ENCODE measurements around the gene BNC2.

The BNC2 gene

DNA sequence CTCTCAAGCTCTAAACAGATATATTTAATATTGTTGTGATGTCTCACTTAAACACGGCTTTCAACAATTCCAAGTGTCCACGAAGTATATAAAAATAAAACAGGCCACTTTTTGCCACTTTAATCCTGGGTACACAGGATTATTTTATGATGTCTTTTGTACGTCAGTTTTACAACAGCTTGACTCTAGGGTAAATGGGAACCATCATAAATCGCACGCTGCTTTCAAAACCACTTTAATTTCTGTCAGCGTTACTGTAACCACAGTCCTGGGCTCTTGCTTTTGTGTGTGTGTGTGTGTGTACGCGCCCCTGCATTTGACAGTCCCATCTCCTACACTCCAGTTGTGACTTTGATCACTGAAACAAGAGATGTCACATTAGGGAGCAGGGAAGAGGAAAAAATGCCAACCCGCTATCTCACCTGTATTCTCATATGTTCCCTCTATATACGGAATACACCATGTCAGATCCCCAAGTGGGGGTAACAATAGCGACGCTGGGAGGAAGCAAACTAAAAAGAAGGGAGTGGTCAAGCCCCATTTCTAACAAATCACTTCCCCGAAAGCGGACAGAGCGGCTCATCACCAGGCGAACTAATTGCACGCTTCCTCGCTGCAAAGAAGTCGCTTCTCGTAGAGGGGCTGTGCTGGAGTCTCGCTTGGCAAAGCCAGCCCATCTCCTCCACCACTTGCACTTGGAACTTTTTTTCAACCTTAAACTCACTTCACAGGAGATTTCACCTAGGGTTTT is 1.2 kb downstream of the BNC2 start:
- H3K9me3 ChIP-seq (ENCODE audit: control insufficient read depth in 2 of 2, low read length in 2 of 2) = no peaks in the 10 kb centered on the region
- no peak overlapping the region for H3K9ac ChIP-seq (ENCODE audit: low read depth in 1 of 2, low read length in 2 of 2)
- H3K27ac ChIP-seq (ENCODE audit: low read depth in 2 of 2, low read length in 2 of 2) = peak overlapping the region; percentile 73 to 75
- H3K4me1 ChIP-seq (ENCODE audit: control insufficient read depth in 2 of 2, insufficient read depth in 2 of 2, low read length in 2 of 2) = peaks cover 2% of the 10 kb centered on the region in 2 donors
- H3K36me3 ChIP-seq (ENCODE audit: control insufficient read depth in 2 of 2, insufficient read depth in 2 of 2, low read length in 2 of 2) = no peaks in the 10 kb centered on the region
- peak overlapping the region; percentile 40 to 69 for H3K4me3 ChIP-seq (ENCODE audit: low read length in 2 of 2)
- H3K27me3 ChIP-seq (ENCODE audit: control insufficient read depth in 2 of 2, insufficient read depth in 2 of 2, low read length in 2 of 2) = peaks cover 0 to 5% of the 10 kb centered on the region in 2 donors

DNA sequence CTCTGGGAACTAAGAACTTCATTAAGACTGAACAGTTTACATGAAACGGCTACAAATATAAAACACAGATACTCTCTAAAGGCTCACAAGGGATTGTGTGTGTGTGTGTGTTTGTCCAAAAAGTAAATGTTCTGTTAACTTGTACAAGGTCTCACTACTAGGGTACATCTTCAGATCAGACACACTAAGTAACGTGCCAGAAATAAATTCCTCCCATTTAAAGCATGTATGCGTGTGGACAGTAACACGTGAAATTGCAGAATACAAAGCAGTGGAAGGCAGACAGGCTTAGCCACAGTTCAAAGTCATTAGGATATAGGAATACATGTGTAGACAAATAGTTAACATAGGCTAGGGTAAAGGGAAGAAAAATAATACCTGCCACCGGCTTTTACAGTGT is 1.8 kb downstream of the BNC2 start:
- peaks cover 2% of the 10 kb centered on the region in 2 donors for H3K4me1 ChIP-seq (ENCODE audit: control insufficient read depth in 2 of 2, insufficient read depth in 2 of 2, low read length in 2 of 2)
- H3K27ac ChIP-seq (ENCODE audit: low read depth in 2 of 2, low read length in 2 of 2) = peak overlapping the region in 1 of 2 donors; percentile 32
- H3K27me3 ChIP-seq (ENCODE audit: control insufficient read depth in 2 of 2, insufficient read depth in 2 of 2, low read length in 2 of 2) = peaks cover 0 to 5% of the 10 kb centered on the region in 2 donors
- no peak overlapping the region for H3K9ac ChIP-seq (ENCODE audit: low read depth in 1 of 2, low read length in 2 of 2)
- no peaks in the 10 kb centered on the region for H3K36me3 ChIP-seq (ENCODE audit: control insufficient read depth in 2 of 2, insufficient read depth in 2 of 2, low read length in 2 of 2)
- peak overlapping the region in 1 of 2 donors; percentile 27 for H3K4me3 ChIP-seq (ENCODE audit: low read length in 2 of 2)
- no peaks in the 10 kb centered on the region for H3K9me3 ChIP-seq (ENCODE audit: control insufficient read depth in 2 of 2, low read length in 2 of 2)

DNA sequence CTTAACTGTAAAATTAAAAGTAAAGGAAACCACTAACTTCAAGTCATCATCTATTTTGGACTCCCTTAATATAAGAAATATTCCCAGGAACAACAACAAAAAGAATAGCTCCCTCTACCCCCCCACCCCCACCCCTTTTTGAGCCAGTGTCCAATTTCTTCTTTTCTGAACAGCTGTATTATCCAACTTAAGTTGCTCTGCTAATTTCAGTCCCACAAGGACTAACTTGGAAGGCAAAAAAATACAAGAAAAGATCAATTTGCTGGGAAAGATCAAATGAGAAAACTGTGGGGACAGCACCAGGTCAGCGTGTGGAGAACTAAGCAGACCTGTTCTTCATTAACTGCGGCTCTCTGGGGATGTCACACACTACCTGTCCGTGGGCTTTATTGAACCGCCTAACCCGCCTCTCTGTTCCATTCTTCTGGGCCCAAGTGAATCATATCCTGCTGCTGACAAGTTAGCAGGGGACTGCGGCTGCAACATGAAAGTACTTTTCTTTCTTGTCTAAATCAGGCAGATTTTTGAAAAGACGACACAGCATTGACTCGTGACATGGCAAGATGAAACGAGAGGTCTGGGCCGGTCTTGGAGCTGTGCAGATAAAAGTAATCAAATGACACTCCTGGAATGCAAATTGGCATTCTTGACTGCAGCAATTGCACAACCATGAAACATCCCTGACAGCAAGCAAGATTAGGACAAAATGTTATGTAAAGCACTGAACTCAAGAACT is 2.7 kb downstream of the BNC2 start:
- no peak overlapping the region for H3K27ac ChIP-seq (ENCODE audit: low read depth in 2 of 2, low read length in 2 of 2)
- H3K4me3 ChIP-seq (ENCODE audit: low read length in 2 of 2) = no peak overlapping the region
- no peaks in the 10 kb centered on the region for H3K9me3 ChIP-seq (ENCODE audit: control insufficient read depth in 2 of 2, low read length in 2 of 2)
- H3K36me3 ChIP-seq (ENCODE audit: control insufficient read depth in 2 of 2, insufficient read depth in 2 of 2, low read length in 2 of 2) = no peaks in the 10 kb centered on the region
- H3K4me1 ChIP-seq (ENCODE audit: control insufficient read depth in 2 of 2, insufficient read depth in 2 of 2, low read length in 2 of 2) = peaks cover 2% of the 10 kb centered on the region in 2 donors
- no peak overlapping the region for H3K9ac ChIP-seq (ENCODE audit: low read depth in 1 of 2, low read length in 2 of 2)
- peaks cover 0 to 3% of the 10 kb centered on the region in 2 donors for H3K27me3 ChIP-seq (ENCODE audit: control insufficient read depth in 2 of 2, insufficient read depth in 2 of 2, low read length in 2 of 2)

DNA sequence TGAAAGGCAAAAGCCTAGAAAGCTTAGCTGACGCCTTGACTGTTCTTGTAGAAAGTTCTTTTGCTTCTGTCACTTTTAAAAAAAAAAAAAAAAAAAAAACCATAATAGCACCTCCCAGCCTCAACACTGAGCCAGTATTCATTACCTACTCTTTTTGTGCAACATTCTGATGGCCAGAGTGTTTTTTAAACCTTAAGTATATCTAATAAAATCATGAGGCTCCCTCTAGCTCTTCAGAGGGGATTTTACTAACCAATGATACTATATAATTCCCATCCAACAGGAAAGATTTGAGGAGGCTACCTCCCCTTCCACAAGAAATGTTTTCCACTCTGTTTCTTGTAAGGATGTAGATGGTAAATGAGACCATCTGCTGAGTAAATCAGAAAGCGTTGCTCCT is 3.9 kb downstream of the BNC2 start:
- peaks cover 2% of the 10 kb centered on the region in 2 donors for H3K4me1 ChIP-seq (ENCODE audit: control insufficient read depth in 2 of 2, insufficient read depth in 2 of 2, low read length in 2 of 2)
- H3K9ac ChIP-seq (ENCODE audit: low read depth in 1 of 2, low read length in 2 of 2) = no peak overlapping the region
- H3K4me3 ChIP-seq (ENCODE audit: low read length in 2 of 2) = no peak overlapping the region
- no peaks in the 10 kb centered on the region for H3K9me3 ChIP-seq (ENCODE audit: control insufficient read depth in 2 of 2, low read length in 2 of 2)
- H3K27ac ChIP-seq (ENCODE audit: low read depth in 2 of 2, low read length in 2 of 2) = no peak overlapping the region
- peaks cover 0 to 3% of the 10 kb centered on the region in 2 donors for H3K27me3 ChIP-seq (ENCODE audit: control insufficient read depth in 2 of 2, insufficient read depth in 2 of 2, low read length in 2 of 2)
- H3K36me3 ChIP-seq (ENCODE audit: control insufficient read depth in 2 of 2, insufficient read depth in 2 of 2, low read length in 2 of 2) = no peaks in the 10 kb centered on the region

DNA sequence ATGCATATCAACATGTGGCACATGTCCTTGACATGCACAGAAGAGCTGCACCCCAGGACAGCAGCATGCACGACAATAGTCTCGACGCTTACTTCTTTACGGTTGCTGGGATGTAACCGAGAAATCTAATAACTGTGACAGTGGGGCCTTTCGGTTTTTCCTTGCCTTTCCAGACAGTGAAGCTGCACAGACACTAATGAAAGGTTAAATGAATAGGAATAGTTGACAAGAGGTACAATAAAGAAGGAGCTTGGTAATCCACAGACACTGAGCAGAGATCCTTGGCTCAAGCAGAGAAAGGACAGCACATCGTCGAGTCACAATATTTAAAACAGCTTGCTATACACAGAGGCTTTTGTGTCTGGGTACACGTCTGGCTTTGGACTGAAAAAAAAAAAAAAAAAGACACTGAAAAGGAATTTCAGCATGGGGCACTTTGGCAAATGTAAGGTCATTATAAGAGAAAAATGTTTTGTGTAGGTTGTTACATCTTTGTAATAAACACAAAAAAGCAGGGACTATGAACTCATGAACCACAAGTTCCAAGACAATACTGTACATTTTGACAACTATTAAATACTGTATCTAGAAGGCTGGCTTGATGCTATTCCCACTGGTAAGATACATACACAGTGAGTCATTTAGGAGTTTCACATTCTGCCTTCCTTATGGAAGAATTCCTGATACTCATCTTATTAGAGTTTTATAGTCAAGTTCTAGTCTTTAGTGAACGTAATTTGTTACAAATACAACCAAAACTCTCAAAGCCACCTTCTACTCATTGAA is 5.6 kb downstream of the BNC2 start:
- Histone ChIP-seq H3K36me3 (ENCODE audit: control insufficient read depth in 2 of 2, insufficient read depth in 2 of 2, low read length in 2 of 2) (no peaks in the 10 kb centered on the region), H3K27me3 (ENCODE audit: control insufficient read depth in 2 of 2, insufficient read depth in 2 of 2, low read length in 2 of 2) (peaks cover 0 to 3% of the 10 kb centered on the region in 2 donors), H3K9ac (ENCODE audit: low read depth in 1 of 2, low read length in 2 of 2) (no peak overlapping the region), H3K27ac (ENCODE audit: low read depth in 2 of 2, low read length in 2 of 2) (no peak overlapping the region), H3K4me3 (ENCODE audit: low read length in 2 of 2) (no peak overlapping the region), H3K4me1 (ENCODE audit: control insufficient read depth in 2 of 2, insufficient read depth in 2 of 2, low read length in 2 of 2) (peaks cover 0 to 1% of the 10 kb centered on the region in 2 donors), H3K9me3 (ENCODE audit: control insufficient read depth in 2 of 2, low read length in 2 of 2) (no peaks in the 10 kb centered on the region)

DNA sequence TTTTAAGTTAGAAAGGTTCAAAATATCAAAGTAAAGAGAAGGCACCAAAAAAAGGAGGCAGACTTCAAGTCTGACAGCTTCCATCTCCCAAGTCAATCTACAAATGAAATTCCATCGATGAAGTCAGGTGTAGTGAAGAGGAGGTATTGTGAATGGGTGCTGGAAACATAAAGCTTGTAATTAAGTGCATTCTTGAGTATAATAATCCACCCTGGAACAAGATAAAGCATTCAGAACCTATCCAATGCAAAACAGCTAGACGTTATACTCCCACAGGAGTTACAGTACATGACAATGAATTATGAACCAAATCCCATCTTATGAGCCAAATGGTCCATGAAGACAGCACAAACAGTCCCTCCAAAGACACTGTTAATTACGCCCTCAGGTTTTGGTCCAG is 22.3 kb downstream of the BNC2 start:
- Histone ChIP-seq H3K4me1 (ENCODE audit: control insufficient read depth in 2 of 2, insufficient read depth in 2 of 2, low read length in 2 of 2) (no peaks in the 10 kb centered on the region), H3K9me3 (ENCODE audit: control insufficient read depth in 2 of 2, low read length in 2 of 2) (no peaks in the 10 kb centered on the region), H3K27ac (ENCODE audit: low read depth in 2 of 2, low read length in 2 of 2) (no peak overlapping the region), H3K4me3 (ENCODE audit: low read length in 2 of 2) (no peak overlapping the region), H3K27me3 (ENCODE audit: control insufficient read depth in 2 of 2, insufficient read depth in 2 of 2, low read length in 2 of 2) (no peaks in the 10 kb centered on the region), H3K9ac (ENCODE audit: low read depth in 1 of 2, low read length in 2 of 2) (no peak overlapping the region), H3K36me3 (ENCODE audit: control insufficient read depth in 2 of 2, insufficient read depth in 2 of 2, low read length in 2 of 2) (no peaks in the 10 kb centered on the region)

DNA sequence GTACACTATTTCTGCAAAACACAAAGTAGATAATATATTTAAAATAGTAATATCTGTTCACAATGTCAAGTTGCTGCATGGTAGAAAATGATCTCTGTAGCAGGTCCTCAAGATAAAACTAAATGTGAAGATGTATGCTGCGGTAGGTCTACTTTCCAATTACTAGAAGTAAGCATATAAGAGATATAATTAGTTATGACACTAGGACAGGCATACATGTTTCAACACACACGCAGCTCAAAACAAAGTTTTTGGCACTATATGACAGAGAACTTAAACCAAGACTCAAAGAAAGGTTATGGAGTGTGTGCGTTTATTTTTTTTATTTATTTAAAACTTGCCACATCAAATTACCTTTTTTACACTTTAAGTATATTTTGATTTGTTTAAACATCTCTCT is 23.5 kb downstream of the BNC2 start:
- Histone ChIP-seq H3K27ac (ENCODE audit: low read depth in 2 of 2, low read length in 2 of 2) (no peak overlapping the region), H3K27me3 (ENCODE audit: control insufficient read depth in 2 of 2, insufficient read depth in 2 of 2, low read length in 2 of 2) (no peaks in the 10 kb centered on the region), H3K4me3 (ENCODE audit: low read length in 2 of 2) (no peak overlapping the region)

DNA sequence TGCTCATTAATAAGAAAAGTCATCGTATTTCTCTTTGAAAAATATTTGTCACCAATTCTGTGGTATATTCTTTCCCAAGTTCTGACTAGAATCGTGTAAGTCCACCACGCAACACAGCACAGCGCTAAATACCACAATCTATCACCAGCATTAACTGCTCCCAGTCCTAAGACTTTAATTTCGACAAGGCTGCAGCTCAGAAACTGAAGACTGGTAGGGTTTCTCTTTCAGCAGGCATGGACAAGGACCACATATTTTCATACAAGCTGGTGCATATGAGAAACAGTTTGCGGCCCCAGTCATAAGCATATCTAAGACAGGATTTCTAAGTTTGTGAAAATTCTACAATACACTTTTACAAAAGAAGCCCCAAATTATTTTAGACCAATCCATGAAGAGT is 24.1 kb downstream of the BNC2 start:
- no peaks in the 10 kb centered on the region for H3K36me3 ChIP-seq (ENCODE audit: control insufficient read depth in 2 of 2, insufficient read depth in 2 of 2, low read length in 2 of 2)
- H3K9ac ChIP-seq (ENCODE audit: low read depth in 1 of 2, low read length in 2 of 2) = no peak overlapping the region
- no peaks in the 10 kb centered on the region for H3K4me1 ChIP-seq (ENCODE audit: control insufficient read depth in 2 of 2, insufficient read depth in 2 of 2, low read length in 2 of 2)
- H3K27ac ChIP-seq (ENCODE audit: low read depth in 2 of 2, low read length in 2 of 2) = no peak overlapping the region
- H3K4me3 ChIP-seq (ENCODE audit: low read length in 2 of 2) = no peak overlapping the region
- H3K9me3 ChIP-seq (ENCODE audit: control insufficient read depth in 2 of 2, low read length in 2 of 2) = no peaks in the 10 kb centered on the region
- no peaks in the 10 kb centered on the region for H3K27me3 ChIP-seq (ENCODE audit: control insufficient read depth in 2 of 2, insufficient read depth in 2 of 2, low read length in 2 of 2)

More for the DNA sequence above, 23.5 kb downstream of the BNC2 start:
- H3K36me3 ChIP-seq (ENCODE audit: control insufficient read depth in 2 of 2, insufficient read depth in 2 of 2, low read length in 2 of 2) = no peaks in the 10 kb centered on the region
- no peaks in the 10 kb centered on the region for H3K4me1 ChIP-seq (ENCODE audit: control insufficient read depth in 2 of 2, insufficient read depth in 2 of 2, low read length in 2 of 2)
- H3K9ac ChIP-seq (ENCODE audit: low read depth in 1 of 2, low read length in 2 of 2) = no peak overlapping the region
- no peaks in the 10 kb centered on the region for H3K9me3 ChIP-seq (ENCODE audit: control insufficient read depth in 2 of 2, low read length in 2 of 2)

- H3K9me3 ChIP-seq (ENCODE audit: control insufficient read depth in 2 of 2, low read length in 2 of 2) = no peaks in the 10 kb centered on the region
- H3K36me3 ChIP-seq (ENCODE audit: control insufficient read depth in 2 of 2, insufficient read depth in 2 of 2, low read length in 2 of 2) = no peaks in the 10 kb centered on the region
- H3K4me1 ChIP-seq (ENCODE audit: control insufficient read depth in 2 of 2, insufficient read depth in 2 of 2, low read length in 2 of 2) = no peaks in the 10 kb centered on the region
- H3K27me3 ChIP-seq (ENCODE audit: control insufficient read depth in 2 of 2, insufficient read depth in 2 of 2, low read length in 2 of 2) = no peaks in the 10 kb centered on the region
- H3K4me3 ChIP-seq (ENCODE audit: low read length in 2 of 2) = no peak overlapping the region
- H3K27ac ChIP-seq (ENCODE audit: low read depth in 2 of 2, low read length in 2 of 2) = no peak overlapping the region
- H3K9ac ChIP-seq (ENCODE audit: low read depth in 1 of 2, low read length in 2 of 2) = no peak overlapping the region
These were observed 35.7 kb downstream of the BNC2 start for GRCh38 chr9:16834817-16835216.

All from mucosa of rectum (tissue), 2 donors.